ENCODE results near the gene HGF.

DNA sequence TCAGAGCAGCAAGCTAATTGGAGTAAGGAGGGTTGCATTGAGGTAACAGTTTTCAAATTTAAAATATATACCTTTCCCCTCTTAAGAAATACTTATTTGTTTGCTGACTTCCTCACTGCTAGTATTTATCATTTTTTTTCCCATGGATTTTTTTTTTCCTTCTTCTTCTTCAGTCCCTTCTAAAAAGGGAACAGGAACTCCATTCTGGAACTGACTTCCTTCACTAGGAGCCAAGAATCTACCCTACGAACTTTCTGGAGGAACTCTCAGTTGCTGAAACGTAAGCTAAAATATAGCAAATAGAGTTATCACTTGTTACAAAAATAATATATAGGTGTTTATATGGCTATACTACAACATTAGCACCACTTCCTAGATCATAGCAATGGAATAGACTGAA is 95.4 kb downstream of the HGF start:
- TF ChIP-seq SRSF9 (IDR thresholded peaks at IDR 0.05; ENCODE audit: borderline replicate concordance, insufficient read depth, low read depth, low read length, poor library complexity, severe bottlenecking) (no peak), POLR2A (IDR thresholded peaks at IDR 0.05; ENCODE audit: insufficient read depth in 1 of 2, low read depth in 2 of 2, low read length in 2 of 2) (no peak), ZBTB20 (CRISPR knock-in tag; IDR thresholded peaks at IDR 0.05; ENCODE audit: borderline replicate concordance, low read depth) (no peak)
- TF ChIP-seq, protein P1, sequence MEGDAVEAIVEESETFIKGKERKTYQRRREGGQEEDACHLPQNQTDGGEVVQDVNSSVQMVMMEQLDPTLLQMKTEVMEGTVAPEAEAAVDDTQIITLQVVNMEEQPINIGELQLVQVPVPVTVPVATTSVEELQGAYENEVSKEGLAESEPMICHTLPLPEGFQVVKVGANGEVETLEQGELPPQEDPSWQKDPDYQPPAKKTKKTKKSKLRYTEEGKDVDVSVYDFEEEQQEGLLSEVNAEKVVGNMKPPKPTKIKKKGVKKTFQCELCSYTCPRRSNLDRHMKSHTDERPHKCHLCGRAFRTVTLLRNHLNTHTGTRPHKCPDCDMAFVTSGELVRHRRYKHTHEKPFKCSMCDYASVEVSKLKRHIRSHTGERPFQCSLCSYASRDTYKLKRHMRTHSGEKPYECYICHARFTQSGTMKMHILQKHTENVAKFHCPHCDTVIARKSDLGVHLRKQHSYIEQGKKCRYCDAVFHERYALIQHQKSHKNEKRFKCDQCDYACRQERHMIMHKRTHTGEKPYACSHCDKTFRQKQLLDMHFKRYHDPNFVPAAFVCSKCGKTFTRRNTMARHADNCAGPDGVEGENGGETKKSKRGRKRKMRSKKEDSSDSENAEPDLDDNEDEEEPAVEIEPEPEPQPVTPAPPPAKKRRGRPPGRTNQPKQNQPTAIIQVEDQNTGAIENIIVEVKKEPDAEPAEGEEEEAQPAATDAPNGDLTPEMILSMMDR (CRISPR knock-in tag; IDR thresholded peaks at IDR 0.05): no peak

All from HepG2 (cell line).